ENCODE results near the gene ATG16L1. TPM values are rescaled to one million over a fixed set of nuclear protein-coding genes. Genes with fewer than 3 reads are reported as not detected.

The ATG16L1 gene
- total and polyA plus RNA-seq, 9 of the 15 experiments (the other 6 are each of a cell fraction or from before 2014, with no cell fraction given): 6.4 to 21.3 (median 17.2) TPM

DNA sequence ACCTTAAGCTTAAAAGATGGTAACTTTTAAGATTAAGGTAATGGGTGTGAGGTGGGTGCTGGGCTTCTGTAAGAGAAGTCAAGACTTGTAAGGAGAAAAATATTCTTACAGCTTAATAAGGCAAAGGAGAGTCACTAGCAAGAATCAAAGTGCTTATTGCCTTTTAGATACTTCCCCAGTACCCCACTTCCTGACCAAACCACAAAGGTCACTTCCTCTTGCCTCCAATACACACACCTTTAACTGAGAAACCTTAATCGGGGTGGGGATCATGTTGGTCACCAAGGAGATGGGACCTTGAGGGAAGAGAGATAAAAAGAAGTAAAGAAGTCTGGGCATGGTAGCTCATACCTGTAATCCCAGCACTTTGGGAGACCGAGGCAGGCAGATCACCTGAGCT is 10.6 kb upstream of the ATG16L1 start:
- DNase-seq (ENCODE audit: extremely low read depth in 1 of 4, low spot score in 3 of 4): no peak
- no peak overlapping the region for H3K4me3 ChIP-seq
- TF ChIP-seq, protein P1, sequence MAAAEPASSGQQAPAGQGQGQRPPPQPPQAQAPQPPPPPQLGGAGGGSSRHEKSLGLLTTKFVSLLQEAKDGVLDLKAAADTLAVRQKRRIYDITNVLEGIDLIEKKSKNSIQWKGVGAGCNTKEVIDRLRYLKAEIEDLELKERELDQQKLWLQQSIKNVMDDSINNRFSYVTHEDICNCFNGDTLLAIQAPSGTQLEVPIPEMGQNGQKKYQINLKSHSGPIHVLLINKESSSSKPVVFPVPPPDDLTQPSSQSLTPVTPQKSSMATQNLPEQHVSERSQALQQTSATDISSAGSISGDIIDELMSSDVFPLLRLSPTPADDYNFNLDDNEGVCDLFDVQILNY (CRISPR knock-in tag; IDR thresholded peaks at IDR 0.05): no peak
- TF ChIP-seq ETV6 (IDR thresholded peaks at IDR 0.05; ENCODE audit: borderline replicate concordance in 1 of 2, low read depth in 2 of 2, low read length in 1 of 2): peak in 1 of 2 experiments; percentile 62; a peak in 1 of 4 replicates
- TF ChIP-seq ETV6 (CRISPR knock-in tag; IDR thresholded peaks at IDR 0.05; ENCODE audit: borderline replicate concordance): no peak
- peak; percentile 68; the same call in 1 of the 2 replicates for TF ChIP-seq SPI1 (IDR thresholded peaks at IDR 0.05; ENCODE audit: borderline replicate concordance, low read depth, low read length)
- peak; percentile 24; the same call in 1 of the 2 replicates for TF ChIP-seq RFX1 (IDR thresholded peaks at IDR 0.05)
- POLR2A ChIA-PET: interaction anchor here (0.7 kb wide), 1 partner anchor 51 kb away, joined by 3 read pairs; no protein-coding TSS in a partner anchor
- no peaks in the 10 kb centered on the region for H3K27me3 ChIP-seq (ENCODE audit: control insufficient read depth in 2 of 2, insufficient read depth in 2 of 2, low read length in 2 of 2)
- H3K9me3 ChIP-seq (replicated peaks; ENCODE audit: control insufficient read depth, insufficient read depth, low read depth, low read length): no peaks in the 10 kb centered on the region
- H3K4me1 ChIP-seq (replicated peaks in 1 of 2; ENCODE audit: control insufficient read depth in 2 of 2, insufficient read depth in 2 of 2, low read length in 2 of 2): peaks cover 23 to 35% of the 10 kb centered on the region in 2 experiments; a peak in 4 of 5 replicates
- intact Hi-C loops (cut with micrococcal nuclease) (loop anchor here (10.0 kb wide), 1 partner anchor 66 kb away; no protein-coding TSS in a partner anchor), in situ Hi-C loops (cut with MboI) (no loop called here)
- no peak overlapping the region for H2AFZ ChIP-seq (ENCODE audit: low read depth, low read length)
- no TSS peak for BruUV-seq (replicated peaks)
- CTCF ChIA-PET (ENCODE audit: low intra/inter-chr PET ratio): no interaction called here
- H3K9ac ChIP-seq (ENCODE audit: insufficient read depth in 1 of 2, low read depth in 2 of 2, low read length in 2 of 2): no peak overlapping the region
- no peaks in the 10 kb centered on the region for H3K9me1 ChIP-seq (ENCODE audit: control insufficient read depth, insufficient read depth, low read length)
- no peak overlapping the region for H3K27ac ChIP-seq (ENCODE audit: extremely low read depth, low read depth, low read length)
- 7% methylated on average over 2 of the region's 2 CpGs for WGBS (ENCODE audit: insufficient coverage, low coverage, missing lambda C conversion rate)
- no peaks in the 10 kb centered on the region for H3K36me3 ChIP-seq (ENCODE audit: control insufficient read depth, insufficient read depth, low read length)
- FAIRE-seq: no peak
- H3K4me2 ChIP-seq (ENCODE audit: insufficient read depth, low read length): no peak overlapping the region
- ATAC-seq: no peak
- no peaks in the 10 kb centered on the region for H4K20me1 ChIP-seq (replicated peaks; ENCODE audit: control insufficient read depth, insufficient read depth, low read length)
- H3K79me2 ChIP-seq (ENCODE audit: control insufficient read depth, insufficient read depth, low read length): no peaks in the 10 kb centered on the region

Data from K562 (cell line).